ENCODE measurements around the gene GDPD2.

GDPD2 gene

GRCh38 chrX:70426286-70427278 lies 3.5 kb downstream of the GDPD2 start:
- no peak for TF ChIP-seq POLR2A (IDR thresholded peaks at IDR 0.05; ENCODE audit: low read depth, low read length)
- TF ChIP-seq TAF1 (IDR thresholded peaks at IDR 0.05; ENCODE audit: borderline replicate concordance, low read depth, low read length), result no peak
- no peak for TF ChIP-seq POLR2AphosphoS5 (IDR thresholded peaks at IDR 0.05; ENCODE audit: low read depth, low read length)
- FAIRE-seq, result no peak

GRCh38 chrX:70427365-70427764 lies 4.3 kb downstream of the GDPD2 start:
- FAIRE-seq, result no peak
- no peak for TF ChIP-seq POLR2A (IDR thresholded peaks at IDR 0.05; ENCODE audit: low read depth, low read length)
- no peak for TF ChIP-seq POLR2AphosphoS5 (IDR thresholded peaks at IDR 0.05; ENCODE audit: low read depth, low read length)
- no peak for TF ChIP-seq TAF1 (IDR thresholded peaks at IDR 0.05; ENCODE audit: borderline replicate concordance, low read depth, low read length)
- DNase-seq (ENCODE audit: insufficient read length), result no peak

More at GRCh38 chrX:70426286-70427278, 3.5 kb downstream of the GDPD2 start:
- no peak for DNase-seq (ENCODE audit: insufficient read length)

GRCh38 chrX:70429759-70430158 lies 6.6 kb downstream of the GDPD2 start:
- DNase-seq (ENCODE audit: insufficient read length) (no peak), FAIRE-seq (no peak)
- TF ChIP-seq POLR2AphosphoS5 (IDR thresholded peaks at IDR 0.05; ENCODE audit: low read depth, low read length) (no peak), POLR2A (IDR thresholded peaks at IDR 0.05; ENCODE audit: low read depth, low read length) (no peak), TAF1 (IDR thresholded peaks at IDR 0.05; ENCODE audit: borderline replicate concordance, low read depth, low read length) (no peak)

GRCh38 chrX:70432936-70433847 lies 10.1 kb downstream of the GDPD2 start:
- no peak for DNase-seq (ENCODE audit: insufficient read length)
- FAIRE-seq, result no peak
- no peak for TF ChIP-seq POLR2AphosphoS5 (IDR thresholded peaks at IDR 0.05; ENCODE audit: low read depth, low read length)

GRCh38 chrX:70433848-70434351 lies 10.8 kb downstream of the GDPD2 start:
- FAIRE-seq, result peak; percentile 90
- TF ChIP-seq POLR2A (IDR thresholded peaks at IDR 0.05; ENCODE audit: low read depth, low read length), result 0 out of 2 replicates have a peak, but pooled peaks have one; percentile 1
- TF ChIP-seq POLR2AphosphoS5 (IDR thresholded peaks at IDR 0.05; ENCODE audit: low read depth, low read length), result no peak
- DNase-seq (ENCODE audit: insufficient read length), result peak; percentile 65

- peak; percentile 64 for DNase-seq (ENCODE audit: insufficient read length)
- TF ChIP-seq POLR2A (IDR thresholded peaks at IDR 0.05; ENCODE audit: low read depth, low read length) (peak; percentile 27; the same call in 1 of the 2 replicates), TAF1 (IDR thresholded peaks at IDR 0.05; ENCODE audit: borderline replicate concordance, low read depth, low read length) (no peak)
- FAIRE-seq, result peak; percentile 85
Observed at GRCh38 chrX:70434352-70434866, 11.3 kb downstream of the GDPD2 start.

DNA sequence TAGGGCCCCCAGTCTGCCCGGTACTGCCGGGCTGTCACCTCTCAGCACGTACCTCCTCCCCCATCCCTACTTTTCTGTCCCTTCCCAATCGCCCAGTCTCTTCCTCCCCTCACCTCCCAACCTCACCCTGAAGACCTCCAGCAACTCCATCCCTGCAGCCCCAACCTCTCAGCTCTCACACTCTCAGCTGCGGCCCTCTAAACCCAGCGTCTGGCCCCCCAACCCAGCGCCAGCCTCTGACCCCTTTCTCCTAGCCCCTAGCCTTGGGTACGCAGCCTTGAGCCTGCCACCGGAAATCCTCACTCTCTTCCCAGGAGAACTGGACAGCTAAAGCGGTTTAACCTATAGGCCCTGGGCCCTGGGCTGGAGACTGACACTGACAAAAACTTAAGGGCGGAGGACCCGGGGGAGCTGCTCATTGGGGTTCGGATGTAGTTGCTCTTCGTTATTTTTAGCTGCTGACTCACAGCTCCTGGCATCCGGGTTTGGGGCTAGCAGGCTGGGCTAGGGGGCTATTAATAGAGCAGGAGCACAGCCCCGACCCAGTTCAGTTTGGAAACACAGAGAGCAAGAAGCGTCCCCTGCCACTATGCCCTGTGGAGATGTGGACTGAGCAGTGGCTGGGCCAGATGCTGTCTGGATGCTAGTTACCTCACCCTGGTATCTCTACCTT lies 11.9 kb downstream of the GDPD2 start:
- TF ChIP-seq POLR2AphosphoS5 (IDR thresholded peaks at IDR 0.05; ENCODE audit: low read depth, low read length), result no peak
- TF ChIP-seq POLR2A (IDR thresholded peaks at IDR 0.05; ENCODE audit: low read depth, low read length), result no peak
- TF ChIP-seq TAF1 (IDR thresholded peaks at IDR 0.05; ENCODE audit: borderline replicate concordance, low read depth, low read length), result no peak
- FAIRE-seq, result no peak
- DNase-seq (ENCODE audit: insufficient read length), result no peak

DNA sequence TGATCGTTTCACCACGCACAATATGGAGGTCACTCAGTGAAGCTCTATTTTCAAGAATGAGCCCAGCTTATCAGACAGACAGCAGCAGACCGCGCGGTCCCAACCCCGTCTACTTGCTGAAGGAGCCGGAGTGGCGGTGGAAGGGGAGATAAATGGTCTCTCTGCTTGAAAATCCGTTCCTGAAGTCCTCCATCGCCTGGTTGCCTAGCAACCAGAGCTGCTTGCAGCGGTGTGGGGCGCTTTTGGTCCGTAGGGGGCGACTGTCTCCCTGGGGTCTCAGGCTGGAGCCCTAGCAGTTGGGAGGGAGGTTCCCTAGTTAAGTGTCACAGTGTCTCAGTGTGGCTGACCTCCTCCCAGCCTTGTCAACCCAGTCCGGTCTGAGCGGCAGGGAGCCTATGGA lies 13.2 kb downstream of the GDPD2 start:
- TF ChIP-seq POLR2A (IDR thresholded peaks at IDR 0.05; ENCODE audit: low read depth, low read length), result no peak
- TF ChIP-seq TAF1 (IDR thresholded peaks at IDR 0.05; ENCODE audit: borderline replicate concordance, low read depth, low read length), result no peak
- TF ChIP-seq POLR2AphosphoS5 (IDR thresholded peaks at IDR 0.05; ENCODE audit: low read depth, low read length), result no peak
- DNase-seq (ENCODE audit: insufficient read length) (no peak), FAIRE-seq (no peak)

- FAIRE-seq (peak; percentile 14), DNase-seq (ENCODE audit: insufficient read length) (no peak)
- TF ChIP-seq POLR2AphosphoS5 (IDR thresholded peaks at IDR 0.05; ENCODE audit: low read depth, low read length), result no peak
- TF ChIP-seq POLR2A (IDR thresholded peaks at IDR 0.05; ENCODE audit: low read depth, low read length), result no peak
- no peak for TF ChIP-seq TAF1 (IDR thresholded peaks at IDR 0.05; ENCODE audit: borderline replicate concordance, low read depth, low read length)
Observed at GRCh38 chrX:70437011-70437410, 13.9 kb downstream of the GDPD2 start.

DNA sequence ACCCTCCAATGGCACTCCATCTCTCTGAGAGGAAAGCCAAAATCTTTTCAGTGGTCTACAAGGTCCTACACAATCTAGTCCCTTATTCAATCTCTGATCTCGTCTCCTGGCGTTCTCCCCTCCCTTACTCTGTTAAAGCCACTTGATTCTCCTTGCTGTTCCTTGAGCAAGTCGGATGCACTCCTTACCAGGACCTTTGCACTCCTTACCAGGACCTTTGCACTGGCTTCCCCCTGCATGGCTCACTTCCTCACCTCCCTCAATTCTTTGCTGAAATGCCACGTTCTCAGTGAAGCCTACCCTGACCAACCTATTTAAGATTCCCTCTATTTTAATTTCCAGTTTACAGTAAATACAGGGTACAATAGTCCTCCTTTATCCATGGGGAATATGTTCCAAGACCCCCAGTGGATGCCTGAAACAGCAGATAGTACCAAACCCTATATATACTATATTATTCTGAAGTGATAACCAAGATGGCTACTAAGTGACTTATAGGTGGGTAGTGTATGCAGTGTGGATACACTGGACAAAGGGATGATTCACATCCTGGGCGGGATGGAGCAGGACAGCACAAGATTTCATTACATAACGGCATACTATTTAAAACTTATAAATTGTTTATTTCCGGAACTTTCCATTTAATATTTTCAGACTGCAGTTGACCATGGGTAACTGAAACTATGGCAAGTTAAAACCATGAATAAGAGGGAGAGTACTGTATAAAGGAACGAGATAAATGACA lies 15.0 kb downstream of the GDPD2 start:
- TF ChIP-seq POLR2AphosphoS5 (IDR thresholded peaks at IDR 0.05; ENCODE audit: low read depth, low read length) (no peak), TAF1 (IDR thresholded peaks at IDR 0.05; ENCODE audit: borderline replicate concordance, low read depth, low read length) (no peak), POLR2A (IDR thresholded peaks at IDR 0.05; ENCODE audit: low read depth, low read length) (no peak)
- no peak for FAIRE-seq
- no peak for DNase-seq (ENCODE audit: insufficient read length)
